Left lung (tissue), 10 donors: Measurements from ENCODE around the gene DAGLA. TPM values are rescaled to one million over a fixed set of nuclear protein-coding genes. Genes with fewer than 3 reads are reported as not detected.
A peak's percentile ranks its signal among the peaks of the same experiment; 100 is the strongest.

ENCODE experiments used
- ATAC-seq: fragments of 200-7000 bp; cut with Tn5 transposase; one replicate; pipeline ENCODE4 v1.9.1; 2020; ENCODE audit warnings: moderate library complexity
- DNase-seq, 4 donors: peaks; one replicate each; pipeline ENCODE4 v3.0.0-alpha.2; 2013 to 2020
- H3K27ac ChIP-seq, 2 donors: fragments of 200-600 bp; sonication (generic) in 1 of 2; one replicate each; pipeline versions ENCODE4 v1.5.0 to v1.8.0; 2020 to 2021
- H3K27me3 ChIP-seq, 2 donors: fragments of 200-600 bp; sonication (generic) in 1 of 2; one replicate each; pipeline versions ENCODE4 v1.5.0 to v1.8.0; 2020 to 2021
- H3K36me3 ChIP-seq, 2 donors: fragments of 200-600 bp; sonication (generic) in 1 of 2; one replicate each; pipeline versions ENCODE4 v1.5.0 to v1.8.0; 2020 to 2021
- H3K4me1 ChIP-seq, 2 donors: fragments of 200-600 bp; one replicate each; pipeline ENCODE4 v1.8.0; 2021
- H3K4me3 ChIP-seq, 2 donors: fragments of 200-600 bp; sonication (generic) in 1 of 2; one replicate each; pipeline versions ENCODE4 v1.5.0 to v1.8.0; 2020 to 2021; ENCODE audit warnings: mild to moderate bottlenecking in 1 of 2
- H3K9me3 ChIP-seq, 2 donors: fragments of 200-600 bp; sonication (generic) in 1 of 2; one replicate each; pipeline versions ENCODE4 v1.5.0 to v1.8.0; 2020 to 2021
- CTCF ChIP-seq, 2 donors: fragments of 200-600 bp; sonication (generic) in 1 of 2; IDR thresholded peaks; one replicate each; pipeline versions ENCODE4 v1.5.0 to v1.8.0; 2021; ENCODE audit warnings: antibody characterized with exemption in 2 of 2
- intact Hi-C, 2 donors: fragments of 100-400 bp; cut with DNase I; formaldehyde crosslinking; loops; one replicate each; pipeline versions ENCODE4 v1.11.2 to v1.14.2; 2022
- polyA plus RNA-seq, 6 donors: library from polyadenylated mRNA; unstranded; fragments of 120-200 nt; gene quantifications; one replicate each; pipeline ENCODE4 v1.2.1, GENCODE V29; 2013; ENCODE audit not compliant: insufficient read length in 6 of 6
- total RNA-seq, 2 donors: library from RNA; stranded (reverse); fragmentation: NEBNext Ultra II Directional; extraction: Animal tissue kit (Norgen Biotek cat#: 25700); gene quantifications; one replicate each; pipeline ENCODE4 v1.2.1, GENCODE V29; 2021
- donor health status: DM: no; HTN: yes; CAD: no.
- donor health status: DM: no; HTN: no; CAD: no.

Gene DAGLA
- total and polyA plus RNA-seq, 8 donors, result 2.2 to 4.3 (median 3.8) TPM

DNA sequence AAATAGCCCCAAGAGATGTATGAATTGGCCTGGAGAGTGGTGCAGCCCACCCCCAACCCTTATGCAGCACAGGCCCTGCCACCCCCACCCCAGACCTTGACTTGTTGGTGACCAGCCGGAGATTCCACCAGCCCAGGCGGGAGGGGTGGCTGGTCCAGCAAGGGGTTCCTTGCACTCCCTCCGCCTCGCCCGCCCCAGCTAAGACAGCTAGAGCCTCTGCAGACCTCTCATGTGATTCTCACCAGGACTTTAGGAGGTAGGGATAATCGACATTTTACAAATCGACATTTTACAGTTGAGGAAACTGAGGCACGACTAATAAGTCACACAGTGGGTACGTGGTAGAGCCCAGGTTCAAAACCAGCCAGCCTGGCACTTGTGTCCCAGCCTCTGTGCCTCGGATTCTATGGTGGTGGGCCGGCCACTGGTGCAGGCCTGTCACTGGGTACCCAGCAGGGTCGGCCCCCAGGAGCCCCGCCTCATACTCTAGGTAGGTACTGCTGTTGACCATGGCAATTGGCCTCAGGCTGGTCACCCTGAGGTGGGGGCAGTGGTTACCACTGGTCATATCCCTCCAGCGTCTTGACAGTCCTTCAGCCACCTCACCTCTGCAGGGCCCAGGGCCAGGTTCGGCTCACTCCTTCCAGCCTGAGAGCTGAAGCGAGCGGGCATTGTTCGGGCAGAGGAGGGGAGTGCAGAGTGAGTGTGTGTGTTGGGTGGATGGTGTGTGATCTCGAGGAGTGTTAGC, 37.3 kb downstream of the DAGLA start:
- no peak for ATAC-seq
- Histone ChIP-seq H3K27me3 (peaks cover 0 to 8% of the 10 kb centered on the region in 2 donors), H3K27ac (no peak overlapping the region)

DNA sequence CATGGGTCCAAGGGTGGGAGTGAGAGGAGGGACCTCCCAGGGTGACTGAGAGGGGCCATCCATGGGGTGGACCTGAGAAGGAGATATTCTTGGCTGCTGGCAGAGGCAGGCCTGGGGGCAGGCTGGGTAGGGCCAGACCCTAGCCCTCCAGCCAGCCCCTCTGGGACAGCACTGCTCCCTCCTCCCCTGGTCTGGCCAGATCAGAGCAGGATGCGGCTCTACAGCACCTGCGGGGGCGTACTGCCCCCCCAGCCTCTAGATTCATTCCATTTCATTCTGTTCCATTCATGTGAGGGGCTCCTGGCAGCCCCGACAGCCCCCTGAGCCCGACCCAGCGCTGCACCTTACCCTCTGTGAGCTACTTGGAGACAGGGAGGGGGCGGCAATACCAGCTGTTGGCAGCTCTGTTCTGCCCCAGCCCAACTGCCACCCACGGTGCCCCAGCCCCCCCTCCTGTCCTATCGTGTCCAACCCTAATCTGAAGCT, 37.9 kb downstream of the DAGLA start:
- intact Hi-C loops, result no loop called here
- Histone ChIP-seq H3K9me3 (no peaks in the 10 kb centered on the region), H3K36me3 (peaks cover 0 to 3% of the 10 kb centered on the region in 2 donors), H3K4me1 (peaks cover 0 to 35% of the 10 kb centered on the region in 2 donors), H3K27ac (no peak overlapping the region), H3K27me3 (peaks cover 0 to 8% of the 10 kb centered on the region in 2 donors), H3K4me3 (no peak overlapping the region)
- ATAC-seq (no peak), DNase-seq (no peak)
- TF ChIP-seq CTCF (IDR thresholded peaks at IDR 0.05), result no peak

More for the DNA sequence above, 37.3 kb downstream of the DAGLA start:
- peak in 1 of 4 donors; percentile 68 for DNase-seq
- peaks cover 0 to 35% of the 10 kb centered on the region in 2 donors for H3K4me1 ChIP-seq
- no peaks in the 10 kb centered on the region for H3K36me3 ChIP-seq
- TF ChIP-seq CTCF (IDR thresholded peaks at IDR 0.05), result no peak
- H3K4me3 ChIP-seq, result no peak overlapping the region
- no peaks in the 10 kb centered on the region for H3K9me3 ChIP-seq
- intact Hi-C loops, result no loop called here

DNA sequence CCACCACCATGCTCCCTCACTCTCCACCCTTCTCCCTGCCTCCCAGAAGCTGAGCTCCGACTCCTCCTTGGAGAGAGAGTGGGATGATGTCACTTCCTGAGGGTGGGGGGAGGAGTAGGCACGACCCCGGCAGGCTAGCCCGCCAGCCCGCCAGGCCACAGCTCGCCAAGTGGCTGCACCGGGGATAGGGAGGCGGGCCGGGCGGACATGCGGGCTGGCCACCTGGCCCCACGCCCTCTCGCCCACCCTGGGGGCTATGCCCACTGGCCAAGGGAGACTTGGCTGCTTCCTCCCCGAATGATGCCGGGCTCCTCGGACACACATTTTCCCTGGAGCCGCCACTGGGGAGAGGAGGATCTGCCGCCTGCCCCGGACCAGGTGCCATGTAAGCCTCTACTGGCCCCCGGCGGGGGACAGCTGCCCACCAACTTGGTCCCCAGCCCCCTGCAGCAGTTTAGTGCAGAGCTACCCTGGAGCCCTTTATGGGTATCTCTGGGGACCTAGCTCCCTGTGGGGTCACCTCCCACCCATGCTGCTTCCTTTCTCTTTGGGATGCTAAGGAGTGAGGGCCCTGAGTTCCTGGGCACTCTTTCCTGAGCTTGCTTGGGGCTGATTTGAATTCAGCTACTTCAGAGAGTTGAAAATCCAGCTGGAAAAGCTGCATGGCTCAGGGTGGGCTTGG, 38.6 kb downstream of the DAGLA start:
- Histone ChIP-seq H3K9me3 (no peaks in the 10 kb centered on the region), H3K36me3 (peaks cover 0 to 3% of the 10 kb centered on the region in 2 donors), H3K27ac (no peak overlapping the region), H3K27me3 (peaks cover 0 to 8% of the 10 kb centered on the region in 2 donors), H3K4me3 (peak overlapping the region in 1 of 2 donors; percentile 20), H3K4me1 (peaks cover 0 to 35% of the 10 kb centered on the region in 2 donors)
- DNase-seq, result peak in 2 of 4 donors; percentile 68 to 89
- no peak for TF ChIP-seq CTCF (IDR thresholded peaks at IDR 0.05)
- ATAC-seq, result peak; percentile 62
- intact Hi-C loops, result no loop called here

GRCh38 chr11:61719978-61720377, 39.8 kb downstream of the DAGLA start:
- H3K4me1 ChIP-seq, result peaks cover 0 to 35% of the 10 kb centered on the region in 2 donors
- ATAC-seq (no peak), DNase-seq (peak in 1 of 4 donors; percentile 68)
- H3K4me3 ChIP-seq, result no peak overlapping the region
- H3K36me3 ChIP-seq, result peaks cover 0 to 3% of the 10 kb centered on the region in 2 donors
- peaks cover 0 to 8% of the 10 kb centered on the region in 2 donors for H3K27me3 ChIP-seq
- intact Hi-C loops, result no loop called here
- H3K27ac ChIP-seq, result no peak overlapping the region
- H3K9me3 ChIP-seq, result no peaks in the 10 kb centered on the region
- no peak for TF ChIP-seq CTCF (IDR thresholded peaks at IDR 0.05)

DNA sequence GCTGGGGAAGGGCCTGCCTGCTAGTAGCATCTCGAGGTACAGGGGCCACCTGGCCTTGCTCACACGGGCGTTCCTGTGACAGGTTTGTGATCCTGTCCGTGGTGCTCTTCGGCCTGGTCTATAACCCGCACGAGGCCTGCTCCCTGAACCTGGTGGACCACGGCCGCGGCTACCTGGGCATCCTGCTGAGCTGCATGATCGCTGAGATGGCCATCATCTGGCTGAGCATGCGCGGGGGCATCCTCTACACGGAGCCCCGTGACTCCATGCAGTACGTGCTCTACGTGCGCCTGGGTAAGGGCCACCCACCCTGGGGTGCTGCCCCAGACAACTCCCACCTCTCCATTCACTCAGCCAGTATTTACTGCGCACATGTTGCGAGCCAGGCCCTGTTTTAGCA, 40.4 kb downstream of the DAGLA start:
- Histone ChIP-seq H3K4me3 (no peak overlapping the region), H3K9me3 (no peaks in the 10 kb centered on the region), H3K27ac (no peak overlapping the region), H3K4me1 (peaks cover 0 to 31% of the 10 kb centered on the region in 2 donors), H3K27me3 (peaks cover 0 to 8% of the 10 kb centered on the region in 2 donors), H3K36me3 (peaks cover 0 to 3% of the 10 kb centered on the region in 2 donors)
- intact Hi-C loops, result no loop called here
- DNase-seq (peak in 1 of 4 donors; percentile 65), ATAC-seq (no peak)
- no peak for TF ChIP-seq CTCF (IDR thresholded peaks at IDR 0.05)
